ENCODE measurements around the gene LARGE1.

The LARGE1 gene

GRCh38 chr22:33404723-33405122 is 515.6 kb downstream of the LARGE1 start:
- no peak overlapping the region for H3K4me3 ChIP-seq (replicated peaks; ENCODE audit: insufficient read depth, low read length)
- no peak for DNase-seq (ENCODE audit: low read depth in 1 of 2, low spot score in 1 of 2)
- H3K27ac ChIP-seq (replicated peaks) = no peak overlapping the region
- no peaks in the 10 kb centered on the region for H3K27me3 ChIP-seq (ENCODE audit: insufficient read depth, poor library complexity, severe bottlenecking)
- TF ChIP-seq SPI1 (IDR thresholded peaks at IDR 0.05; ENCODE audit: borderline replicate concordance, low read depth) (no peak), GABPA (IDR thresholded peaks at IDR 0.05; ENCODE audit: low read depth) (no peak), REST (IDR thresholded peaks at IDR 0.05; ENCODE audit: insufficient replicate concordance, low read depth) (no peak), POLR2AphosphoS5 (IDR thresholded peaks at IDR 0.05; ENCODE audit: low read depth) (no peak), CTCF (IDR thresholded peaks at IDR 0.05; ENCODE audit: insufficient read depth, low read length) (no peak)

GRCh38 chr22:33402325-33402724 is 518.0 kb downstream of the LARGE1 start:
- Histone ChIP-seq H3K27me3 (ENCODE audit: insufficient read depth, poor library complexity, severe bottlenecking) (no peaks in the 10 kb centered on the region), H3K4me3 (replicated peaks; ENCODE audit: insufficient read depth, low read length) (no peak overlapping the region), H3K27ac (replicated peaks) (no peak overlapping the region)
- no peak for DNase-seq (ENCODE audit: low read depth in 1 of 2, low spot score in 1 of 2)
- TF ChIP-seq SPI1 (IDR thresholded peaks at IDR 0.05; ENCODE audit: borderline replicate concordance, low read depth) = no peak
- TF ChIP-seq POLR2AphosphoS5 (IDR thresholded peaks at IDR 0.05; ENCODE audit: low read depth) = no peak
- TF ChIP-seq REST (IDR thresholded peaks at IDR 0.05; ENCODE audit: insufficient replicate concordance, low read depth) = no peak
- no peak for TF ChIP-seq GABPA (IDR thresholded peaks at IDR 0.05; ENCODE audit: low read depth)
- TF ChIP-seq CTCF (IDR thresholded peaks at IDR 0.05; ENCODE audit: insufficient read depth, low read length) = no peak

DNA sequence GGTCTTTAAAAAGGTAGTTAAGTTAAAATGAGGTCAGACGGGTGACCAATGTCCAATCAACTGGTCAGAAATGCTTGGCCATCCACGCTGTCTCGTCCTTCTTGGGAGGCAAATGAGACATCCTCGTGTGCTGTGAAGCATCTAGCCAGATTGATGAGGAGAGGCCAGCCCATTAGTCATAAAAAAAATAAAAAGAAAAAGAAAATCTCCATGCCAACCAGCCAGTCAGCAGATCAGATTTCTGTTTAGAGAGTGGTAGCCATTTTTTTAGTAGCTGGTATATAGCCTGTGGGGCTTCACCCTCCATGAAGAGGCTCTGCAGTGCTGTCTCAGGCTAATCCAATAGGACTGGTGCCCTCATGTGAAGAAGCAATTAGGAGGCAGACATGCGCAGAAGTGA is 519.0 kb downstream of the LARGE1 start:
- Histone ChIP-seq H3K27me3 (ENCODE audit: insufficient read depth, poor library complexity, severe bottlenecking) (no peaks in the 10 kb centered on the region), H3K27ac (replicated peaks) (no peak overlapping the region), H3K4me3 (replicated peaks; ENCODE audit: insufficient read depth, low read length) (no peak overlapping the region)
- no peak for DNase-seq (ENCODE audit: low read depth in 1 of 2, low spot score in 1 of 2)
- TF ChIP-seq REST (IDR thresholded peaks at IDR 0.05; ENCODE audit: insufficient replicate concordance, low read depth) = no peak
- TF ChIP-seq GABPA (IDR thresholded peaks at IDR 0.05; ENCODE audit: low read depth) = no peak
- no peak for TF ChIP-seq POLR2AphosphoS5 (IDR thresholded peaks at IDR 0.05; ENCODE audit: low read depth)
- TF ChIP-seq SPI1 (IDR thresholded peaks at IDR 0.05; ENCODE audit: borderline replicate concordance, low read depth) = no peak
- no peak for TF ChIP-seq CTCF (IDR thresholded peaks at IDR 0.05; ENCODE audit: insufficient read depth, low read length)
